ENCODE data around the gene CDC45.
"Not testable (repeated sequence)": the region's sequence is repeated elsewhere in the genome, so short reads cannot be mapped to it uniquely, and the experiment has no call there.

Gene CDC45

DNA sequence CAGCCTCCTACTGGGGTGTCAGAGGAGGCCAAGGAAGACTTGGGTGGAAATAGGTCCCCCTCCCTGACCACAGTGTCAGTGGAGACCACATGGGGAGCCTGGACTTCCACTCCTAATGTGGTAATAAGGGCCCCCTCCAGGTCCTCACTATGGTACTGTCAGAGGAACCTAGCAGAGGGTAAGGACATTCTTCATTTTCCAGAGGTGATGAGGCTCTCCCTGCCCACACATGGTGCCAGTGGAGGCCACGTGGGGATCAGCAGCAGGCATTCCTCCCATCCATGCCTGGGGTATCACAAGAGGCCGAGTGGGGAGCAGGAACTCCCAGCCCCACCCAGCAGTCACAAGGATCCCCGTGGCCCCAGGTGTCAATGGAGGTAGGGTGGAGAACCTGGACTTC, 51.0 kb downstream of the CDC45 start:
- DNase-seq (ENCODE audit: low read depth in 2 of 2): no peak

DNA sequence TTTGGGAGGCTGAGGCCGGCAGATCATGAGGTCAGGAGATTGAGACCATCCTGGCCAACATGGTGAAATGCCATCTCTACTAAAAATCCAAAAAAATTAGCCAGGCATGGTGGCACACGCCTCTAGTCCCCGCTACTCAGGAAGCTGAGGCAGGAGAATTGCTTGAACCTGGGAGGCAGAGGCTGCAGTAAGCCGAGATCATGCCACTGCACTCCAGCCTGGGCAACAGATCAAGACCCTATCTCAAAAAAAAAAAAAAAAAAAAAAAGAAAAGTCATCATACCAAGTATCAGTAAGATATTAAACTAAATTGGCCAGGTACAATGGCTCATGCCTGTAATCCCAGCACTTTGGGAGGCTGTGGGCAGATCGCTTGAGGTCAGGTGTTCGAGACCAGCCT, 51.6 kb downstream of the CDC45 start:
- not testable (repeated sequence) for DNase-seq (ENCODE audit: low read depth in 2 of 2)

DNA sequence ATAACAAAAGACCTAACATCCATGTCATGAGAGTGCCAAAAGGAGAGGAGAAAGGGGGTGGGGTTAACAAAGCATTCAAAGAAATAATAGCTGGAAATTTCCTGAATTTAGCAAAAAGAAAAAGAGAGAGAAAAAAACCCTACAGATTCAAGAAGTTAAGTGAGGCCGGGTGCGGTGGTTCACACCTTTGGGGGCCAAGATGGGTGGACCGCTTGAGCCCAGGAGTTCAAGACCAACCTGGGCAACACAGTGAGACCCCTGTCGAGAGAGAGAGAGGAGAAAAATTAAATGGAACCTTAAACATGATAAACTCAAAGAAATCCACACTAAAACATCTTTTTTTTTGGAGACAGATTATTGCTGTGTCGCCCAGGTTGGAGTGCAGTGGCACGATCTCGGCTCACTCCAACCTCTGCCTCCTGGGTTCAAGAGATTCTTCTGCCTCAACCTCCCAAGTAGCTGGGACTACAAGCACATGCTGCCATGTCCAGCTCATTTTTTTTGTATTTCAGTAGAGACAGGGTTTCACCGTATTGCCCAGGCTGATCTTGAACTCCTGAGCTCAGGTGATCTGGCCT, 53.4 kb downstream of the CDC45 start:
- DNase-seq (ENCODE audit: low read depth in 2 of 2): no peak

DNA sequence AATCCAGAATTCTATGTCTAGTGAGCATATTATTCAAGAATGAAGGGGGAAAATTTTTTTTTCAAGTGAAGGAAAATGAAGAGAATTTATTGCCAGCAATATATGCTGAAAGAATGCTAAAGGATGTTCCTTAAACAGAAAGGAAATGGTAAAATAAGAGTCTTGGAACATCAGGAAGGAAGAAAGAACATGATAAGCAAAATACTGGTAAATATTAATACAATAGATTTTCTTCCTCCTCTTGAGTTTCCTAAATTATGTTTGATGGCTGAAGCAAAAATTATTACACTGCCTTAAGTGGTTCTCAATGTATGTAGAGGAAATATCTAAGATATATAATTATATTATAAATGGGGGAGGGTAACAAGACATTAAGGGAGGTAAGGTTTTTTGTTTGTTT, 54.1 kb downstream of the CDC45 start:
- DNase-seq (ENCODE audit: low read depth in 2 of 2): no peak

DNA sequence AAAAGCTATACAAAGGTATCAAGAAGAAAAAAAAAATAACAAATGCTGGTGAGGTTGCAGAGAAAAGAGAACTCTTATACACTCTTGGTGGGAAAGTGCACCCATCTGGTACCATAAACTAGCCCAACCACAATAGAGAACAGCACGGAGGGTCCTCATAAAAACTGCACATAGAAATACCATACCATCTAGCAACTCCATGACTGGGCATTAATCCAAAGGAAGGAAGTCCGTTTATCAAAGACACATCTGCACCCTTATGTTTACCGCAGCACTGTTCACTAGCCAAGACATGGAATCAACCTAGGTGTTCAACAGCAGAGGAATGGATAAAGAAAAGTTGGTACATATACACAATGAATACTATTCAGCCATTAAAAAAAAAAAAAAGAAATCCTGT, 55.3 kb downstream of the CDC45 start:
- DNase-seq (ENCODE audit: low read depth in 2 of 2): no peak

DNA sequence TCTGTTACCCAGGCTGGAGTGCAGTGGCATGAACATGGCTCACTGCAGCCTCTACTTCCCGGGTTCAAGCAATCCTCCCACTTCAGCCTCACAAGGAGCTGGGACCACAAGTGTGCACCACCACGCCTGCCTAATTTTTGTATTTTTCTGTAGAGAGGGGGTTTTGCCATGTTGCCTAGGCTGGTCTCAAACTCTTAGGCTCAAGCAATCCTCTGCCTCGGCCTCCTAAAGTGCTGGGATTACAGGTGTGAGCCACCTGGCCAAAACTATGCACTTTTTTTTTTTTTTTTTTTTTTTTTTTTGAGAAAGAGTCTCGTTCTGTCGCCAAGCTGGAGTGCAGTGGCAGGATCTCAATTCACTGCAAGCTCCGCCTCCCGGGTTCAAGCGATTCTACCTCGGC, 56.8 kb downstream of the CDC45 start:
- no peak for DNase-seq (ENCODE audit: low read depth in 2 of 2)

DNA sequence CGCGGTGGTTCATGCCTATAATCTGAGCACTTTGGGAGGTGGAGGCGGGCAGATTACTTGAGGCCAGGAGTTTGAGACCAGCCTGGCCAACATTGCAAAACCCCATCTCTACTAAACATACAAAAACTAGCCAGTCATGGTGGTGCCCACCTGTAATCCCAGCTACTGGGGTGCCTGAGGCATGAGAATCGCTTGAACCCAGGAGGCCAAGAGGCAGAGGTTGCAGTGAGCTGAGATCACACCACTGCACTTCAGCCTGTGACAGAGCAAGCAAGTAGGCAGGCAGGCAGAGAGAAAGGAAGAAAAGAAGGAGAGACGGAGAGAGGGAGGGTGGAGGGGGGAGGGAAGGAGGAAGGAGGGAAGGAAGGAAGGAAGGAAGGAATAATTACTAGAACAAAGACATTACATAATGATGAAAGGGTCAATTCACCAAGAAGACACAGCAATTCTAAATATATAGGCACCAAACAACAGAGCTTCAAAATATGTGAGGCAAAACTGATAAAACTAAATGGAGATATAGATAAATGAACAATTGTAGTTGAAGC, 58.3 kb downstream of the CDC45 start:
- DNase-seq (ENCODE audit: low read depth in 2 of 2): no peak

DNA sequence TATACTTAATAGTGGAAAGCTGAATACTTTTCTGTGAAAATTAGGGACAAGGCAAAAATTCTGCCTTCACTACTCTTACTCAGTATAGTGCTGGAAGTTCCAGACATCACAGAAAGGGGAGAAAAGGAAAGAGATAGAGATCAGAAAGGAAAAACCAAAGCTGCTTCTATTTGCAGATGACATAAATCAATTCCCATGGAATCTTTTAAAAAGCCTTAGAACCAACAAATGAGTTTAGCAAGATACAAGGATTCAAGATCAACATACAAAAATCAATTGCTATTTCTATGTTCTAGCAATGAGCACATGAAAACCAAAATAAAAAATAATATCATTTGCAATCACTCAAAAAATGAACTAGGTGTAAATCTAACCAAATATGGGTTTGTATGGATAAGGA, 60.7 kb downstream of the CDC45 start:
- DNase-seq (ENCODE audit: low read depth in 2 of 2): no peak

DNA sequence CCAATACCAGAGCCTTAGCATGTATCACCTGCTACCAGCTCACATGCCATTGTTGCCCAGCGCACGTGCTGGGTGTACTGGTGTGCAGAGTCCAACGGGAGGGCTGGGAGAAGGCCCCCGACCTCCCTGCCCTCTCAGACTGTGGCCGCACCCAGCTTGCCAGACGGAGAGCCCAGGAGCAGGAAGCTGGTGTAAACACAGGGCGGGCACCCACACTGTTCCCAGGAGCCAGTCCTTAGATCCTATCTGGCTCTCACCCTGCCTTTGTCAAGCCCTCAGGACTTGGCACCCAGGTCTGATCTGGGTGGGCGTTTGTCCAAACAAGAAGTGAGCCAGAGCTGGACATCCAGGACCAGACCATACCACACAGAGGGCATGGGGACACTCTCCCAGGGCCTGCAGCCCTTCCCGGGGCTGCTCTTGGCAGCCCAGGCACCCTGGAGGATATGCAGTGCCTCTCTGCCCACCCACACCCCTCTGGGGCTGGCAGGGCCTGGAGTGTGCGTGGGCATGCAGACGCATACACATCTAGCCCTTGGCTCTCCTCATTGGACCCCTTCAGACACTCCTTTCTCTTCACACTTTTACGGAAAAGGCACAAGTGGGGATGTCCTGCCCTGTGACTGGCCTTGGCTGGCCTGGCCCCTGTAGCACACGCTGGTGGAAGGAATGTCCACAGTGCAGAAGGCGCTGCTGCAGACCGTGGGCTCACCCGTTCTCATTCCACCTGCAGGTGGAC, 64.4 kb downstream of the CDC45 start:
- DNase-seq (ENCODE audit: low read depth in 2 of 2): no peak

DNA sequence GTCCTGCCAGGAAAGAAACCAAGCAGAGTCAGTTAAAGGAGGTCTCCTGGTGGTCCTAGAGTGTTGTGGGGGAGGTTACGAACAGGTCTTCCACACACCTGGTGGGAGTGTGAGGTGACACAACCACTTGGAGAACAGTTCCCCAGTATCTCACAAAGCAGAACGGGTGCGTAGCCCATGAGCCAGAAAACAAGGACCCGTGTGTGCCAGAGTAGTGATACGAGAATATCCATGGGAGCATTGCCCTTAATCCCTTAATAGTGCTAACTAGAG, 66.2 kb downstream of the CDC45 start:
- no peak for DNase-seq (ENCODE audit: low read depth in 2 of 2)

DNA sequence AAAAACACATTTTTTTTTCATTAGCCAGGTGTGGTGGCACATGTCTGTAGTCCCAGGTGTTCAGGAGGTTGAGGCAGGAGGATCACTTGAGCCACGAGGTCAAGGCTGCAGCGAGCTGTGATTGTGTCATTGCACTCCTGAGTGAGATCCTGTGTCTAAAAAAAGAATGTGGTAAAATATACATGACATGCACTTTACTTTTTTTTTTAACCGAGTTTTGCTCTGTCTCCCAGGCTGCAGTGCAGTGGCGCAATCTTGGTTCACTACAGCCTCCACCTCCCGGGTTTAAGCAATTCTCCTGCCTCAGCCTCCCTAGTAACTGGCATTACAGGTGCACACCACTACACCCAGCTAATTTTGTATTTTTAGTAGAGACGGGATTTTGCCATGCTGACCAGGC, 67.0 kb downstream of the CDC45 start:
- no peak for DNase-seq (ENCODE audit: low read depth in 2 of 2)

DNA sequence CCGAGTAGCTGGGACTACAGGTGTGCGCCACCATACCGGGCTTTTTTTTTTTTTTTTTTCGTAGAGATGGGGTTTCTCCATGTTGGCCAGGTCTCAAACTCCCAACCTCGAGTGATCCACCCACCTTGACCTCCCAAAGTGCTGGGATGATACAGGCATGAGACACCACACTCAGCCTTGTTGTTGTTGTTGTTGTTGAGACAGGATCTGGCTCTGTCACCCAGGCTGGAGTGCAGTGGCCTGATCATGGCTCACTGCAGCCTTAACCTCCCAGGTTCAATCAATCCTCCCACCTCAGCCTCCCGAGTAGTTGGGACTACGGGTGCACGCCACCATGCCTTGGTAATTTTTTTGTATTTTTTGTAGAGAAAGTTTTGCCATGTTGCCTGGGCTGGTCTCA, 67.9 kb downstream of the CDC45 start:
- DNase-seq (ENCODE audit: low read depth in 2 of 2): no peak

DNA sequence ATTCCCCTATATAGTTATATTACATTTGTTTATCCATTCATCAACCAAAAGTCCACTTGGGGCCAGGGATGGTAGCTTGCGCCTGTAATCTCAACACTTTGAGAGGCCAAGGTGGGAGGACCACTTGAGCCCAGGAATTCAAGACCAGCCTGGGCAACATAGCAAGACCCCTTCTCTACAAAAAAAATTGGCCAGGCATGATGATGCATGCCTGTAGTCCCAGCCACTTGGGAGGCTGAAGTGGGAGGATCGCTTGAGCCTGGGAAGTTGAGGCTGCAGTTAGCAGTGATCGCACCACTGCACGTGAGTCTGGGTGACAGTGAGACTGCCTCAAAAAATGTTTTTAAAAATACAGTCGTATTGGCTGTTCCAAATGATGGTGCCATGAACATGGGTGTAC, 68.7 kb downstream of the CDC45 start:
- not testable (repeated sequence) for DNase-seq (ENCODE audit: low read depth in 2 of 2)

DNA sequence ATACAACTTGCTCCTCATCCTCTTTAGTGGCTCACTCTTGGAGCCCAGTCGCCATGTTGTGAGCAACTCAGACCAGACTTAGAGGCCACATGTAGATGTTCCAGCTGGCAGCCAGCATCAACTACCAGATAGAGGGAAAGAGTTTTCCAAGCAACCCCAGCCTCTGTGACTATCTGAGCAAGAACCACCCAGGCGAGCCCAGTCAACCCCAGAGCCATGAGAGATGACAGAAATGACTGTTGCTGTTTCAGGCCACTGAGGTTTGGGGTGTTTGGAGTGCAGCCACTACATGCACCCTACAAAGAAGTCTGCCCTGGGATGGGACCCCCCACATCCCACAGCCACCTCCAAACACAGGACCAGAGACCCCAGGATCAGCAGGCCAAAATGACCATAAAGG, 69.2 kb downstream of the CDC45 start:
- no peak for DNase-seq (ENCODE audit: low read depth in 2 of 2)

DNA sequence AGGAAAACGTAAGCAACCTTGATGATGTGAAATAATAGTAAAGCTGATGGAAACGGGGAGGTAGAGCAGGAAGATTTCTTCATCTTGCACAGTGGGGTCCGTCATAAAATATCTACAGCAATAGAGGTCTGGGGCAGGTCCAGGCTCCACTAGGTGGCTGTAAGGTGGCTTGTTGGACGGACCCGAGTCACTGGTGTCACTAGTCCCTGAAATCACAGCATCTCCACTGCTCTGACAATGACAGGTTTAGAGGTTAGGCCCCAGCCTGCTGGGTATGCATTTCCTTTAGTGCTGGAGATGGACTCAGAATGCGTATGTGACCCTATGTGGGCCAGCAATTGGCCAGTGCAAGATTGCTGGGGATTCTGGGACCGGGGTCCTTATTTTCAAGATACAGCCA, 69.7 kb downstream of the CDC45 start:
- no peak for DNase-seq (ENCODE audit: low read depth in 2 of 2)

DNA sequence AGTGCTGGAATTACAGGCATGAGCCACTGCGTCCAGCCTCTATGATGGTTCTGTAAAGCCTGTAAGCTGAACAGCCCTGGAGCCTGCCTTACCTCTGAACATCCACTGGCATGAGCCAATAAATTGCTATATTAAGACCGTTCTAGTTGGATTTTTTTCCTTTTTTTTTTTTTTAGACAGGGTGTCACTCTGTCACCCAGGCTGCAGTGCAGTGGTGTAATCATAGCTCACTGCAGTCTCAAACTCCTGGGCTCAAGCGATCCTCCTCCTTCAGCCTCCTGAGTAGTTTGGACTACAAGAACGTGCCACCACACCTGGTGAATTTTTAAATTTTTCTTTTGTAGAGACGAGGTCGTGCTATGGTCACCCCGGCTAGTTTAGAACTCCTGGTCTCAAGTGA, 70.7 kb downstream of the CDC45 start:
- no peak for DNase-seq (ENCODE audit: low read depth in 2 of 2)

DNA sequence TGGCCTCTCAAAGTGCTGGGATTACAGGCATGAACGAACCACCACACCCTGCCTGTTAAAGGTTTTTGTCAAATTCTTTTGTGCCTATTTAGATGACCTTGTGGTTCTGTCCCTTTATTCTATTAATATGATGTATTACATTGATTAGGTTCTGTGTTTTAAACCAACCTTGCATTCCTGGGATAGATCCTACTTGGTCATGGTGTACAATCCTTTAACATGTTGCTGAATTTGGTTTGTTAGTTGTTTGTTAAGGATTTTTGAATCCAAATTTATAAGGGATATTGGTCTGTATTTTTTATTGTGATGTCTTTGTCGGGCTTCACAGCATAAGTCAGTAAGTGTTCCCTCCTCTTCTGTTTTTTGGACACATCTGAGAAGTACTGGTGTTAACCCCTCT, 73.5 kb downstream of the CDC45 start:
- DNase-seq (ENCODE audit: low read depth in 2 of 2): no peak

DNA sequence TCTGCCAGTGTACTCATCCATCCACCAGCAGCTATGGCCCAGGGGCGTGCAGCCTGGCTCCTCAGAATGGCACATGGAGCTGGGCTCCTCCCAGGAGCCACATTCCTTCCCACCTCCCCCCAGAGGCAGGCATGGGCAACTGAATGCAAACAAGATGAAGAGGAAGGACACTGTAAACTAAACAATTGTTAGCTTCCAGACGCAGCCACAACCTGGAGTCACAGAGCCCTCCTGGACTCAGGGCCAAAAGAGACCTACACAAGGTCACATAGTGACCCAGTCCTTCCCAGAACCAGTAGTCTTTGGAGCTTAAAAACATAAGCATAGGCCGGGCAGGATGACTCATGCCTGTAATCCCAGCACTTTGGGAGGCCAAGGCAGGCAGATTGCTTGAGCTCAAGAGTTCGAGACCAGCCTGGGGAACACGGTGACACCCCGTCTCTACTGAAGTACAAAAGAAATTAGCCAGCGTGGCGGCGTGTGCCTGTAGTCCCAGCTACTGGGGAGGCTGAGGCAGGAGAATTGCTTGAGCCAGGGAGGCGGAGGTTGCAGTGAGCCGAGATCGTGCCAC, 75.2 kb downstream of the CDC45 start:
- no peak for DNase-seq (ENCODE audit: low read depth in 2 of 2)

DNA sequence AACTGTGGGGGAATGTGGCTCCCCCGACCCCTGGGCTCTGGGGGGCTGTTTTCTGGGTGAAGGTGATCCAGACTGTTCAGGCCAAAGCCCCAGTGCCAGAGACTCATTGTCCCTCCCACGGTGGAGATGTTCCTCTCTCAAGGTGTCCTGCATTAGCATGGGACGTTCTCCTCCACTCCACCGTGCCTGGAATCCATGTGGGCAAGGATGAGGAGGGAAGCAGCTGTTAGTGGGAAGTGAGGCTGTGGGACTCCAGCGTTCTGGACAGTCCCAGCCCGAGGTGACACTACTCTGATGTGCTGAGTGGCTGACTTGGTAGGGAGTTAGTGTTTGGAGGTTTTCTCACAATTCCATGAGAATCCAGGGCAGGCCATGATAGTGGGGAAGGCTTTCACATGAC, 75.9 kb downstream of the CDC45 start:
- DNase-seq (ENCODE audit: low read depth in 2 of 2): no peak

DNA sequence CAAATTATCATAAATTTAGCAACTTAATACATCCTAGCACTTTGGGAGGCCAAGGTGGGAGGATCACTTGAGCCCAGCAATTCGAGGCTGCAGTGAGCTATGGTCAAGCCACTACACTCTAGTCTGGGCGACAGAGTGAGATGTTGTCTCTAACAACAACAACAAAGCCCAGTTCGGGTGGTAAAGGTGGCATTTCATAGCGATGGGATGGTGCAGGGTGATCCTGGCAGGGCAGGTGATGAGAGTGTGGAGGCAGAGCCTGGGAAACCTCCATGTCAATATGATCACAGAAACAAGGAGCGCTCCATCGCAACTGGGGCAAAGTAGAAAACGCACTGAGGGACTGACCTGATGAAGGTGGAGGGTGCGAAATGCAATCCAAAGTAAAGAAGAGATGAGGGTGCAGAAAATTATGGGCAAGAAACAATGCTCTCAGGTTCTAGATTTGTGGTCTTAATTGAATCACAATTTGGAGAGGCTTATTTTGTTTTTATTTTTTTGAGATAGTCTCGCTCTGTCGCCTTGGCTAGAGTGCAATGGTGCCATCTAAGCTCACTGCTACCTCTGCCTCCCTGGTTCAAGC, 77.3 kb downstream of the CDC45 start:
- no peak for DNase-seq (ENCODE audit: low read depth in 2 of 2)

DNA sequence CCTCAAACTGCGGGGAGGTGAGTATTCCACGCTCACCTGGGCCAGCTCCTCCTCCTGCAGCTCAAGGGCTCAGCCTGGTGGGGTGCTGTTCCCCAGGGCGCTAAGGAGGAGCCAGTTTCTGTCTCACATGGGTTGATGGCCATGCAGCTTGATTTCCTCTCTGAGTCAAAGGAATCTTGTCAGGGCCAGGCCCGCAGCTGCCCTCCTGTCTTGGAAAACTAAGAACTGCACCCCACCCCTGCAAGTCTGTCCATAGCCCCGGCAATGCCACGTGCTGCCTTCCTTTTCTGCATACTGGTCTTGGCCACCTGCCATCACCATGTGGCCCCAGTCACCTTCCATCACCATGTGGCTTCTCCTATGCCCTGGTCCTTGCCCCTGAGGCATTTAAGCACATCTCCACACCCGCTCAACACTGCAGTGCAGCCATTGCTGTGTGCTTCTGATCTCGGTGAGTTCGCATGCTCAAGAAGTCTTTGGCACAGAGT, 79.6 kb downstream of the CDC45 start:
- DNase-seq (ENCODE audit: low read depth in 2 of 2): no peak

DNA sequence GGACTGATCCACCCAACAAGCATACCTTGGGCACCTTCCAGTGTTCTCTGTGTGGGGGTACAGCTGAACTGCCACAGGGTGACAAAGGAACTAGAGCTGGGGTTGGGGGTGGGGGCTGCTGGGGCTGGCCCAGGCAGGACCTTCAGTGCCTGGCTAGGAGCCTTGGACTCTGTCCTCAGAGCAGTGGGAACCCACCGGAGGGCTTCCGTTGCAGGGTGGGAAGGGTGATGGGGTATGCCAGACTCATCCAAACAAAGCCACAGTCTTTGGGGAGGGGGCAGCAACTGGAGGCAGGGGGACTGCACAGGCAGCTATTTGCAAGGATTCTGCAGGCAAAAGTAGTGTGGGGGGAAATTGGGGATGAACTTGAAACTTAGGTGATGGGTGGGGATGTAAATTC, 80.2 kb downstream of the CDC45 start:
- no peak for DNase-seq (ENCODE audit: low read depth in 2 of 2)
